ENCODE results near the gene NRROS.
A peak's percentile ranks its signal among the peaks of the same experiment; 100 is the strongest.
"Not testable (repeated sequence)": the region's sequence is repeated elsewhere in the genome, so short reads cannot be mapped to it uniquely, and the experiment has no call there.

Gene NRROS

GRCh38 chr3:196624067-196624790, 15.3 kb upstream of the NRROS start:
- DNase-seq (ENCODE audit: low read depth in 2 of 3, low spot score in 2 of 3): no peak

- no peak for DNase-seq (ENCODE audit: low read depth in 2 of 3, low spot score in 2 of 3)
Measured at GRCh38 chr3:196624907-196625306, 14.6 kb upstream of the NRROS start.

- DNase-seq (ENCODE audit: low read depth in 2 of 3, low spot score in 2 of 3): no peak
Measured at GRCh38 chr3:196625331-196625730, 14.2 kb upstream of the NRROS start.

GRCh38 chr3:196627918-196628231, 11.6 kb upstream of the NRROS start:
- no peak for DNase-seq (ENCODE audit: low read depth in 2 of 3, low spot score in 2 of 3)

- DNase-seq (ENCODE audit: low read depth in 2 of 3, low spot score in 2 of 3): no peak
Measured at GRCh38 chr3:196629228-196629627, 10.3 kb upstream of the NRROS start.

- no peak for DNase-seq (ENCODE audit: low read depth in 2 of 3, low spot score in 2 of 3)
Measured at GRCh38 chr3:196631682-196632045, 7.8 kb upstream of the NRROS start.

GRCh38 chr3:196632046-196632751, 7.3 kb upstream of the NRROS start:
- DNase-seq (ENCODE audit: low read depth in 2 of 3, low spot score in 2 of 3): peak; percentile 66 to 83 (median 82)

GRCh38 chr3:196633555-196634151, 5.8 kb upstream of the NRROS start:
- no peak for DNase-seq (ENCODE audit: low read depth in 2 of 3, low spot score in 2 of 3)

- DNase-seq (ENCODE audit: low read depth in 2 of 3, low spot score in 2 of 3): no peak
Measured at GRCh38 chr3:196634224-196634623, 5.3 kb upstream of the NRROS start.

- DNase-seq (ENCODE audit: low read depth in 2 of 3, low spot score in 2 of 3): no peak
Measured at GRCh38 chr3:196634829-196635228, 4.7 kb upstream of the NRROS start.

GRCh38 chr3:196636369-196637349, 2.8 kb upstream of the NRROS start:
- DNase-seq (ENCODE audit: low read depth in 2 of 3, low spot score in 2 of 3): no peak

GRCh38 chr3:196637941-196638340, 1.6 kb upstream of the NRROS start:
- not testable (repeated sequence) for DNase-seq (ENCODE audit: low read depth in 2 of 3, low spot score in 2 of 3)

GRCh38 chr3:196638861-196639482, 522 bp upstream of the NRROS start:
- no peak for DNase-seq (ENCODE audit: low read depth in 2 of 3, low spot score in 2 of 3)

- DNase-seq (ENCODE audit: low read depth in 2 of 3, low spot score in 2 of 3): no peak
Measured at GRCh38 chr3:196640297-196641018, 964 bp downstream of the NRROS start.

GRCh38 chr3:196641333-196642054, 2.0 kb downstream of the NRROS start:
- no peak for DNase-seq (ENCODE audit: low read depth in 2 of 3, low spot score in 2 of 3)

GRCh38 chr3:196642434-196642833, 2.9 kb downstream of the NRROS start:
- no peak for DNase-seq (ENCODE audit: low read depth in 2 of 3, low spot score in 2 of 3)

- peak in 1 of 3 experiments; percentile 29 for DNase-seq (ENCODE audit: low read depth in 2 of 3, low spot score in 2 of 3)
Measured at GRCh38 chr3:196643201-196643749, 3.8 kb downstream of the NRROS start.

- no peak for DNase-seq (ENCODE audit: low read depth in 2 of 3, low spot score in 2 of 3)
Measured at GRCh38 chr3:196643761-196644160, 4.3 kb downstream of the NRROS start.

- no peak for DNase-seq (ENCODE audit: low read depth in 2 of 3, low spot score in 2 of 3)
Measured at GRCh38 chr3:196645096-196645495, 5.6 kb downstream of the NRROS start.

Data from activated CD8-positive, alpha-beta memory T cell treated with anti-CD3 and anti-CD28 coated beads for 48 hours (primary cell).